Suprapubic skin (tissue), 4 donors: ENCODE data around the gene S100A3.

Experiments used
- CTCF ChIP-seq, 2 donors: fragments of 200-600 bp in 1 of 2; fragments of 450-650 bp in 1 of 2; sonication (generic) in 1 of 2; IDR thresholded peaks; one replicate each; pipeline ENCODE4 v1.5.1; 2016 to 2019; ENCODE audit warnings: antibody characterized with exemption in 2 of 2, mild to moderate bottlenecking in 1 of 2, moderate library complexity in 1 of 2
- EP300 ChIP-seq: sonication (generic); formaldehyde crosslinking; IDR thresholded peaks from one replicate; pipeline ENCODE4 v1.6.1; 2017; ENCODE audit warnings: antibody characterized with exemption
- POLR2A ChIP-seq, 2 donors: fragments of 450-650 bp; IDR thresholded peaks; one replicate each; pipeline ENCODE4 v1.6.1; 2017; ENCODE audit warnings: antibody characterized with exemption in 2 of 2, mild to moderate bottlenecking in 2 of 2, moderate library complexity in 2 of 2
- POLR2AphosphoS5 ChIP-seq, 3 donors: sonication (generic); formaldehyde crosslinking; IDR thresholded peaks; one replicate each; pipeline ENCODE4 v1.6.1; 2017; ENCODE audit warnings: antibody characterized with exemption in 3 of 3

- no peak for TF ChIP-seq CTCF (IDR thresholded peaks at IDR 0.05)
- no peak for TF ChIP-seq POLR2AphosphoS5 (IDR thresholded peaks at IDR 0.05)
- TF ChIP-seq EP300 = no peak
- no peak for TF ChIP-seq POLR2A (IDR thresholded peaks at IDR 0.05)
Measured at GRCh38 chr1:153507926-153508583, 41.0 kb downstream of the S100A3 start.
